Measurements from ENCODE around the gene IDI2.
"Not testable (repeated sequence)": the region's sequence is repeated elsewhere in the genome, so short reads cannot be mapped to it uniquely, and the experiment has no call there.

The IDI2 gene

DNA sequence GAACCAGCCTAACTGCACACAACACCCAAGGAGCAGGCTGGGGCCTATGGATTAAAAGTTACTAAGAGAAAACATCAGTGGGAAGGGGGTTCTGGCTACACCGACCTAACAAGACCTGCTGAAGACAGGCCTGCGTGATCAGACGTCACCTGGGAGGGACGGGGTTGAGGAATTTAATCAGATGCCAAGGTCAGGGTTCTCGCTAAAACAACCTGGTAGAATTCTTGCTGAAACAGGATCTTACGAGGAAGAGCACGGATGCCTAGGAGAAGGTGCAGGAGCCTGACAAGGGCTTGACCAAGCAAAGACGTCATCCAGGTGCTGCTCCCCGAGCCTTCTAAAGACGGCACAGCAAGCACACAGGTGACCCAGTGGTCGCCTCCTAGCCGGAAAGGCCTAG, 1.6 kb downstream of the IDI2 start:
- Histone ChIP-seq H3K36me3 (ENCODE audit: insufficient read depth, low read depth, low read length) (peaks cover 9% of the 10 kb centered on the region), H3K9me3 (ENCODE audit: insufficient read depth, low read depth, low read length) (no peaks in the 10 kb centered on the region), H3K27me3 (ENCODE audit: insufficient read depth, low read length) (no peaks in the 10 kb centered on the region), H3K4me1 (ENCODE audit: insufficient read depth, low read length) (no peaks in the 10 kb centered on the region), H3K27ac (ENCODE audit: low read length) (no peak overlapping the region), H3K9ac (ENCODE audit: low read depth, low read length) (no peak overlapping the region), H3K4me3 (ENCODE audit: low read length) (no peak overlapping the region)

DNA sequence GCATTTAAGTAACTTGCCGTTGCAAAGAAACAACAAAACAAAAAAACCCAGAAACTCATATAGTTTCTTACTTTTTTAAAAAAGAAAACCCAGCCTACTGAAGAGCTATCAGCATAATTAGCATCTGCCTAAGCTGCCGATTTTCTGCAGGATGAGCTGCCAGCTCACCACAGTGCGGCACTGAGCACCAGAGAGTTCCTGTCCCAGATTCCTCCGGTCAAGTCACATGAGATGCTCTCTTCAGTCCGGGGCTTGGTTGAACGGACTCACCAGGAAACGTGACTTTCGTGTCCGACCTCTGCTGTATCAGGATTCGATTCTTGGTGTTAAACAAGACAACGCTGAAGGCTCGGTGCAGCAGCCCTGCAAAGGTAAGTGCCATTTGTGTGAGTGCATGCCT, 3.2 kb downstream of the IDI2 start:
- H3K27ac ChIP-seq (ENCODE audit: low read length): no peak overlapping the region
- no peaks in the 10 kb centered on the region for H3K4me1 ChIP-seq (ENCODE audit: insufficient read depth, low read length)
- H3K9me3 ChIP-seq (ENCODE audit: insufficient read depth, low read depth, low read length): no peaks in the 10 kb centered on the region
- no peak overlapping the region; the same call in 1 of the 2 replicates for H3K9ac ChIP-seq (ENCODE audit: low read depth, low read length)
- H3K4me3 ChIP-seq (ENCODE audit: low read length): no peak overlapping the region
- H3K36me3 ChIP-seq (ENCODE audit: insufficient read depth, low read depth, low read length): peaks cover 20% of the 10 kb centered on the region
- no peaks in the 10 kb centered on the region for H3K27me3 ChIP-seq (ENCODE audit: insufficient read depth, low read length)

DNA sequence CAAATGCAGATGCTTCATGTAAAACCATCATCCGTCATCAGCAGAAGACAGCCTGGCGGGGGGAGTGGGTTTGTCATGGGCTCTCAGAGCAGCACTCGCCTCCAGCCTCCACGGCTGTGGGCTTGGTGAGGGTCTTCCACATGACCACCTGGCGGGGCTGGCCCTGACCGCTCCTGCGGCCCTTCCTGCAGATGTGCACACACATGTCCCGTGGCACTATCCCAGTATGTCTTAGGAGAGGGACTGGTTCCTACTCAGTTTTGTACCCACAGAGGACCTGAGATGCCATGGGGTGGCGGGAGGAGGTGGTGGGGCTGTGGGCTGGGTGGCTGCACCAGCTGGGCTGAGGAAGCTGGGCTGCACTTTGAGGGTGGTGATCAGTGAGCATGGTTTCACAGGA, 4.7 kb downstream of the IDI2 start:
- H3K9me3 ChIP-seq (ENCODE audit: insufficient read depth, low read depth, low read length): no peaks in the 10 kb centered on the region
- H3K4me1 ChIP-seq (ENCODE audit: insufficient read depth, low read length): no peaks in the 10 kb centered on the region
- no peaks in the 10 kb centered on the region for H3K27me3 ChIP-seq (ENCODE audit: insufficient read depth, low read length)
- no peak overlapping the region for H3K9ac ChIP-seq (ENCODE audit: low read depth, low read length)
- no peak overlapping the region for H3K4me3 ChIP-seq (ENCODE audit: low read length)
- H3K36me3 ChIP-seq (ENCODE audit: insufficient read depth, low read depth, low read length): peaks cover 35% of the 10 kb centered on the region
- H3K27ac ChIP-seq (ENCODE audit: low read length): no peak overlapping the region

DNA sequence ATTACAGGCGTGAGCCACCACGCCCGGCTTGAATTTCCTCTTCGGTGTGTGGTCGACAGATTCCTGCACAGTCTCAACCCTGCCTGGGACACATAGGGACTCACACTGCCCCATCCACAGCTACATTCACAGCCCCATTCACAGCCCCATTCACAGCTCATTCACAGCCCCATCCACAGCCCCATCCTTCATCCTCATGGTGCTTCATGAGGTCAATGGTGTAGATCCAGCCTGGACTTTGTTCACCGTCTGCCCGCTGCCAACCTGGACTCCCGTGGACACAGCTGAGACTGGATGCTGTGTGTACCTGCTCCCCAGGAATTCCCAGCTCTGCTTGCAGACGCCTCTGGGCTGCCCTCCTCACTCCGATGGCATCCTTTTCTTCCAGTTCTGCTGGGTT, 5.2 kb downstream of the IDI2 start:
- Histone ChIP-seq H3K9me3 (ENCODE audit: insufficient read depth, low read depth, low read length) (no peaks in the 10 kb centered on the region), H3K27me3 (ENCODE audit: insufficient read depth, low read length) (no peaks in the 10 kb centered on the region), H3K27ac (ENCODE audit: low read length) (no peak overlapping the region), H3K9ac (ENCODE audit: low read depth, low read length) (no peak overlapping the region), H3K4me1 (ENCODE audit: insufficient read depth, low read length) (no peaks in the 10 kb centered on the region), H3K36me3 (ENCODE audit: insufficient read depth, low read depth, low read length) (peaks cover 40% of the 10 kb centered on the region), H3K4me3 (ENCODE audit: low read length) (no peak overlapping the region)

DNA sequence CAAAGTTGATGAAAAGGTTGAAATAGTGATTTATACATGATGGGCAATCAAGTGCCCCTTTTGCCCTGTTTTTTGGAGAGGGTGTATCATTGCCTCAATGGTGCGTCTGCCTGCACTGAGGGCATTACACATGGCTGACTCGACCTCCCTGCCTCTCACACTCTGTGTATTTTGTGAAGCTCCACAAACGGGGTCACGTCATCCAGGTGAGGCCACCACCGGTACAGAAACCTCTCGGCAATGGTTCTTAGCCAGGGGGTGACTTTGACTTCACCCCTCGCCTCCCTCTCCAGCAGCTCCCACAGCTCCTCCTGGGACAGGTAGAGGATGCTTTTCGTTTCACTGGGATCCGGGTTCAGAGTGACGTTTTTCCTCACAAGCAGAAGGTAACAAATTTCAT, 6.3 kb downstream of the IDI2 start:
- Histone ChIP-seq H3K36me3 (ENCODE audit: insufficient read depth, low read depth, low read length) (peaks cover 48% of the 10 kb centered on the region), H3K4me3 (ENCODE audit: low read length) (no peak overlapping the region), H3K9ac (ENCODE audit: low read depth, low read length) (no peak overlapping the region), H3K4me1 (ENCODE audit: insufficient read depth, low read length) (no peaks in the 10 kb centered on the region), H3K27ac (ENCODE audit: low read length) (no peak overlapping the region), H3K27me3 (ENCODE audit: insufficient read depth, low read length) (no peaks in the 10 kb centered on the region), H3K9me3 (ENCODE audit: insufficient read depth, low read depth, low read length) (no peaks in the 10 kb centered on the region)

DNA sequence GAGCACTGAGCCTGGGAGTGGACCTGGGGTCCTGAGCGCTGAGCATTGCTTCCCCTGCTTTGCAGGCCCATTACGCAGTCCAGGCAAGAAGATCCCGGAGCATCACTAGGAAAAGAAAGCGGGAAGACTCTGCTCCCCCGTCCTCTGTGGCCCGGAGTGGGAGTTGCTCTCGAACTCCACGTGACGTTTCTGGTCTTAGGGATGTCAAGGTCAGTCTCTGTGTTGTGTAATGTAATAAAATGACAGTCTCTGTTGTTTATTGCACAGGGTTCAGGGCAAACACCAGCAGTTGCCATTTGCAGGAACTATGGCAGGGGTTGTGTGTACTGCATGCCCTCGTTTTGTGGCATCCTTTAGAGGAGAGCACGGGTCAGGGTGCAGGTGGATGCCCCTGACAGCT, 10.0 kb downstream of the IDI2 start:
- no peak overlapping the region for H3K4me3 ChIP-seq (ENCODE audit: low read length)
- H3K27me3 ChIP-seq (ENCODE audit: insufficient read depth, low read length): no peaks in the 10 kb centered on the region
- H3K9ac ChIP-seq (ENCODE audit: low read depth, low read length): no peak overlapping the region
- H3K9me3 ChIP-seq (ENCODE audit: insufficient read depth, low read depth, low read length): no peaks in the 10 kb centered on the region
- no peak overlapping the region for H3K27ac ChIP-seq (ENCODE audit: low read length)
- H3K36me3 ChIP-seq (ENCODE audit: insufficient read depth, low read depth, low read length): peaks cover 82% of the 10 kb centered on the region
- no peaks in the 10 kb centered on the region for H3K4me1 ChIP-seq (ENCODE audit: insufficient read depth, low read length)

DNA sequence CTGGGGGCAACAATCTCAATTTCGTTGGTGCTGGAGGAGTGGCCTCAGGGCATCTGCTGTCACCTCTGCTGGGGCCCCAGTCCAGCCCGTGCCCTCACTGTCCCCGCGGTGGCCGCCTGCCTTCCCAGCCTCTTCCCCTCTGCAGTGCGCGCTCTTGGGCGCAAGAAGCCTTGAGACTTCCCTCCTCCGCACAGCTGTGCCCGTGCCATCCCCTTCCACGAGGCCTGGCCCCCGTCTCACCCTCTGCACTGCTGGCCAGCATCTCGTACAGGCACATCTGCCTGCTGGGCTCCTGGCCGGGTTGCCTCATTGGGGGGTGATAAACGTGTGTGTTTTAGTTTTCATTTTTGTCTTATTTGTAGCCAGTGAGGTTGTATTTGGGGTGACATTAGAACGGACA, 14.0 kb downstream of the IDI2 start:
- H3K36me3 ChIP-seq (ENCODE audit: insufficient read depth, low read depth, low read length): peaks cover 95% of the 10 kb centered on the region

DNA sequence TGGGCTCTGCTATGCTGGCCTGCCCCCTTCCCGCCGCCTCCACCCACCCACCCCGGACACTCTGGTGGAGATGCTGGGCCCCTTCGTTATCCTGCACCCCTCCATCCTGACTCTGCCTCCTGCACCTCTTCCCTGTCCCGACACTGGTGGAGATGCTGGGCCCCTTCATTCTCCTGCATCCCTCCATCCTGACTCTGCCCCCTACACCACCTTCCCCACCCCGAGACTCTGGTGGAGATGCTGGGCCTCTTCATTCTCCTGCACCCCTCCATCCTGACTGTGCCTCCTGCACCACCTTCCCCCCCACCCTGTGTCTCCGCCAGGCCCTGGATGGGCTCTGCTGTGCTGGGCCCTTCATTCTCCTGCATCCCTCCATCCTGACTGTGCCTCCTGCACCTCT, 15.0 kb downstream of the IDI2 start:
- H3K9me3 ChIP-seq (ENCODE audit: insufficient read depth, low read depth, low read length): no peaks in the 10 kb centered on the region
- no peak overlapping the region for H3K9ac ChIP-seq (ENCODE audit: low read depth, low read length)
- no peaks in the 10 kb centered on the region for H3K27me3 ChIP-seq (ENCODE audit: insufficient read depth, low read length)
- H3K4me1 ChIP-seq (ENCODE audit: insufficient read depth, low read length): no peaks in the 10 kb centered on the region
- no peak overlapping the region for H3K4me3 ChIP-seq (ENCODE audit: low read length)
- H3K27ac ChIP-seq (ENCODE audit: low read length): no peak overlapping the region
- H3K36me3 ChIP-seq (ENCODE audit: insufficient read depth, low read depth, low read length): peaks cover 95% of the 10 kb centered on the region

More for the DNA sequence above, 14.0 kb downstream of the IDI2 start:
- no peak overlapping the region for H3K9ac ChIP-seq (ENCODE audit: low read depth, low read length)
- no peaks in the 10 kb centered on the region for H3K9me3 ChIP-seq (ENCODE audit: insufficient read depth, low read depth, low read length)
- no peaks in the 10 kb centered on the region for H3K27me3 ChIP-seq (ENCODE audit: insufficient read depth, low read length)
- no peak overlapping the region for H3K27ac ChIP-seq (ENCODE audit: low read length)
- no peaks in the 10 kb centered on the region for H3K4me1 ChIP-seq (ENCODE audit: insufficient read depth, low read length)
- H3K4me3 ChIP-seq (ENCODE audit: low read length): no peak overlapping the region

DNA sequence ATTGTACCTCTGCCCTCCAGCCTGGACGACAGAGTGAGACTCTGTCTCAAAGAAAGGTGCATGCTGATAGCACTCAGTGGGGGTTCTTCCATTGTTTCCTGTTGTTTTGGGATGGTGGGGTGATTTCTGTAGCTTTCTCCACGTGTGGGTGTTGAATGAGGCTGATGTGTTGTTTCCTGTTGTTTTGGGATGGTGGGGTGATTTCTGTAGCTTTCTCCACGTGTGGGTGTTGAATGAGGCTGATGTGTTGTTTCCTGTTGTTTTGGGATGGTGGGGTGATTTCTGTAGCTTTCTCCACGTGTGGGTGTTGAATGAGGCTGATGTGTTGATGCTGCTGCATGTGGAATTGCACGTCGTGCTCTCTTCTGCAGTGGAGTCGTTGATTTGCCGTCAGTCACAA, 15.7 kb downstream of the IDI2 start:
- H3K27me3 ChIP-seq (ENCODE audit: insufficient read depth, low read length); H3K4me3 ChIP-seq (ENCODE audit: low read length); H3K9me3 ChIP-seq (ENCODE audit: insufficient read depth, low read depth, low read length); H3K27ac ChIP-seq (ENCODE audit: low read length); H3K4me1 ChIP-seq (ENCODE audit: insufficient read depth, low read length); H3K9ac ChIP-seq (ENCODE audit: low read depth, low read length): not testable (repeated sequence)
- H3K36me3 ChIP-seq (ENCODE audit: insufficient read depth, low read depth, low read length): peaks cover 98% of the 10 kb centered on the region

DNA sequence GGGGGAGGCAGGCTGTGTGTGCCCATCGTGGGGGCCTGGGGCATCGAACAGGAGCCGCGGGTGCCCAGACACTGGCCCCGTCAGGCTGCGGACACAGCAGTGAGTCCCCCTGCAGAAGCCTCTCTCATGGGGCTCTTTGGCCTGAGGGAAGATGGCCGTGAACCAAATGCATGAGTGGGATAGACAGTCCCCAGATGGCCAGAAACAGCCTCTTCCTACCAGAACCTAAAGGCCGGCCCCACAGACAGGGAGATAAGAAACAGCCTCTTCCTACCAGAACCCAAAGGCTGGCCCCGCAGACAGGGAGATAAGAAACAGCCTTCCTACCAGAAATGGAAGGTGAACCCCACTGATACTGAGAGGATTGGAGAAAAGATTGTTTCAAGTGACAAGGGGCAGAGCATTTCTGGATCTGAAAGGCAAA, 16.6 kb downstream of the IDI2 start:
- Histone ChIP-seq H3K4me3 (ENCODE audit: low read length) (no peak overlapping the region), H3K36me3 (ENCODE audit: insufficient read depth, low read depth, low read length) (peaks cover 98% of the 10 kb centered on the region), H3K27me3 (ENCODE audit: insufficient read depth, low read length) (no peaks in the 10 kb centered on the region), H3K9ac (ENCODE audit: low read depth, low read length) (no peak overlapping the region), H3K4me1 (ENCODE audit: insufficient read depth, low read length) (no peaks in the 10 kb centered on the region), H3K9me3 (ENCODE audit: insufficient read depth, low read depth, low read length) (no peaks in the 10 kb centered on the region), H3K27ac (ENCODE audit: low read length) (no peak overlapping the region)

DNA sequence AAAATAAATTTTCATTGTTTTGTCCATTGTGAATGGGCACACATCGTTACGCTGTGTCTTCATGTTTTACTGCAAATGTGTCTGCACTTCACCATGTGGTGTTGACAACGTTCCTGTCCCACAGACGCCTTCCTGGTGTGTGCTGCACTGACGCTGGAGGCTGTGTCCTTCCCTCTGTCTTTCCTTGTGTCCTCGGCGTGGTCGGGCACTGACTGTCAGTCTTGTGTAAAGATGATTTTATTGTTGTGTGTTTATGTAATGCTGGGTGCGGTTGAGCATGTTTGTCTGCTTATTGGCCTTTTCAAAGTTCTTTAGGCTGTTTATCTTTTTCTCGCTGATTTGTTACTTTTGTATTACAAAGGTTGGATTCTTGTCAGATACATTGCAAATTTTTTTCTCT, 18.1 kb downstream of the IDI2 start:
- Histone ChIP-seq H3K4me3 (ENCODE audit: low read length) (no peak overlapping the region), H3K4me1 (ENCODE audit: insufficient read depth, low read length) (no peaks in the 10 kb centered on the region), H3K27ac (ENCODE audit: low read length) (no peak overlapping the region), H3K9ac (ENCODE audit: low read depth, low read length) (no peak overlapping the region), H3K9me3 (ENCODE audit: insufficient read depth, low read depth, low read length) (no peaks in the 10 kb centered on the region), H3K36me3 (ENCODE audit: insufficient read depth, low read depth, low read length) (peaks cover 100% of the 10 kb centered on the region), H3K27me3 (ENCODE audit: insufficient read depth, low read length) (no peaks in the 10 kb centered on the region)

DNA sequence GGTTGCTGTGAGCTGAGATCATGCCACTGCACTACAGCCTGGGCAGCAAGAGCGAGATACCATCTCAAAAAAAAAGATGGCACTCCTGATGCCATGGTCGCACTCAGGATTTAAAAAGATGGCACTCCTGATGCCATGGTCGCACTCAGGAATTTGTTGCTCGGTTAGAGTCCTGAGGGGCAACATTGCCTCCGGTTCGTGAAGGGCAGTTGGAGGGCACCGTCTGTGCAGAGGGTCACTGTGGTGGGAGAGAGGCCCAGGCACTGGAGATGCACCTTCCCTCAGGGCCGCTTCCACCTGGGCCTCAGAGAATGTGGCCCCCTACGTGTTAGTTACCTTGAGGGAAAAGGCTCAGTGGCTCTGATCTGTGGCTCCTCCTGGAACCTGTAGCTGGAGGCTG, 19.1 kb downstream of the IDI2 start:
- Histone ChIP-seq H3K9me3 (ENCODE audit: insufficient read depth, low read depth, low read length) (no peaks in the 10 kb centered on the region), H3K27ac (ENCODE audit: low read length) (no peak overlapping the region), H3K4me3 (ENCODE audit: low read length) (no peak overlapping the region), H3K4me1 (ENCODE audit: insufficient read depth, low read length) (no peaks in the 10 kb centered on the region), H3K9ac (ENCODE audit: low read depth, low read length) (no peak overlapping the region), H3K27me3 (ENCODE audit: insufficient read depth, low read length) (no peaks in the 10 kb centered on the region), H3K36me3 (ENCODE audit: insufficient read depth, low read depth, low read length) (peaks cover 100% of the 10 kb centered on the region)
